GM21515 (cell line): Measurements from ENCODE around the gene SYNE1.
A peak's percentile ranks its signal among the peaks of the same experiment; 100 is the strongest.

Experiments
- ATAC-seq: cut with Tn5 transposase; IDR thresholded peaks from one replicate; pipeline ENCODE4 v1.9.1; 2021; ENCODE audit not compliant: unreplicated experiment

SYNE1 gene

GRCh38 chr6:152296648-152297376, 340.4 kb downstream of the SYNE1 start:
- no peak for ATAC-seq

- ATAC-seq: no peak
These were observed 341.2 kb downstream of the SYNE1 start for GRCh38 chr6:152295920-152296319.

- ATAC-seq: no peak
These were observed 341.8 kb downstream of the SYNE1 start for GRCh38 chr6:152295346-152295745.

GRCh38 chr6:152293404-152293803, 343.8 kb downstream of the SYNE1 start:
- ATAC-seq: no peak

- ATAC-seq: no peak
These were observed 344.6 kb downstream of the SYNE1 start for GRCh38 chr6:152292555-152292954.

GRCh38 chr6:152290693-152291092, 346.5 kb downstream of the SYNE1 start:
- no peak for ATAC-seq

- ATAC-seq: no peak
These were observed 359.3 kb downstream of the SYNE1 start for GRCh38 chr6:152277826-152278329.

GRCh38 chr6:152273638-152274037, 363.5 kb downstream of the SYNE1 start:
- no peak for ATAC-seq

- no peak for ATAC-seq
These were observed 364.2 kb downstream of the SYNE1 start for GRCh38 chr6:152273002-152273401.

- ATAC-seq: no peak
These were observed 364.7 kb downstream of the SYNE1 start for GRCh38 chr6:152272486-152272885.

GRCh38 chr6:152271776-152272464, 365.2 kb downstream of the SYNE1 start:
- ATAC-seq: peak; percentile 62

GRCh38 chr6:152270301-152270925, 366.7 kb downstream of the SYNE1 start:
- no peak for ATAC-seq

GRCh38 chr6:152268846-152269442, 368.2 kb downstream of the SYNE1 start:
- no peak for ATAC-seq

- ATAC-seq: no peak
These were observed 369.0 kb downstream of the SYNE1 start for GRCh38 chr6:152267967-152268845.

- ATAC-seq: no peak
These were observed 371.5 kb downstream of the SYNE1 start for GRCh38 chr6:152265651-152266050.

GRCh38 chr6:152263582-152263981, 373.6 kb downstream of the SYNE1 start:
- no peak for ATAC-seq

- ATAC-seq: no peak
These were observed 376.0 kb downstream of the SYNE1 start for GRCh38 chr6:152261179-152261578.

- no peak for ATAC-seq
These were observed 377.9 kb downstream of the SYNE1 start for GRCh38 chr6:152259234-152259633.

GRCh38 chr6:152257581-152257980, 379.6 kb downstream of the SYNE1 start:
- no peak for ATAC-seq

GRCh38 chr6:152250127-152250526, 387.0 kb downstream of the SYNE1 start:
- no peak for ATAC-seq

- ATAC-seq: no peak
These were observed 388.2 kb downstream of the SYNE1 start for GRCh38 chr6:152248980-152249379.
